GM12874 (cell line): Measurements from ENCODE around the gene CCSER1.

Experiments used
- TF ChIP-seq, protein P1 (sequence below): IDR thresholded peaks from 2 replicates; pipeline ENCODE4 v1.5.1; 2011; ENCODE audit warnings: low read depth, mild to moderate bottlenecking, control low read depth, low read length, moderate library complexity; ENCODE audit not compliant: insufficient read depth

Gene CCSER1

GRCh38 chr4:90825849-90826248 lies 698.7 kb downstream of the CCSER1 start:
- TF ChIP-seq, protein P1, sequence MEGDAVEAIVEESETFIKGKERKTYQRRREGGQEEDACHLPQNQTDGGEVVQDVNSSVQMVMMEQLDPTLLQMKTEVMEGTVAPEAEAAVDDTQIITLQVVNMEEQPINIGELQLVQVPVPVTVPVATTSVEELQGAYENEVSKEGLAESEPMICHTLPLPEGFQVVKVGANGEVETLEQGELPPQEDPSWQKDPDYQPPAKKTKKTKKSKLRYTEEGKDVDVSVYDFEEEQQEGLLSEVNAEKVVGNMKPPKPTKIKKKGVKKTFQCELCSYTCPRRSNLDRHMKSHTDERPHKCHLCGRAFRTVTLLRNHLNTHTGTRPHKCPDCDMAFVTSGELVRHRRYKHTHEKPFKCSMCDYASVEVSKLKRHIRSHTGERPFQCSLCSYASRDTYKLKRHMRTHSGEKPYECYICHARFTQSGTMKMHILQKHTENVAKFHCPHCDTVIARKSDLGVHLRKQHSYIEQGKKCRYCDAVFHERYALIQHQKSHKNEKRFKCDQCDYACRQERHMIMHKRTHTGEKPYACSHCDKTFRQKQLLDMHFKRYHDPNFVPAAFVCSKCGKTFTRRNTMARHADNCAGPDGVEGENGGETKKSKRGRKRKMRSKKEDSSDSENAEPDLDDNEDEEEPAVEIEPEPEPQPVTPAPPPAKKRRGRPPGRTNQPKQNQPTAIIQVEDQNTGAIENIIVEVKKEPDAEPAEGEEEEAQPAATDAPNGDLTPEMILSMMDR = no peak

DNA sequence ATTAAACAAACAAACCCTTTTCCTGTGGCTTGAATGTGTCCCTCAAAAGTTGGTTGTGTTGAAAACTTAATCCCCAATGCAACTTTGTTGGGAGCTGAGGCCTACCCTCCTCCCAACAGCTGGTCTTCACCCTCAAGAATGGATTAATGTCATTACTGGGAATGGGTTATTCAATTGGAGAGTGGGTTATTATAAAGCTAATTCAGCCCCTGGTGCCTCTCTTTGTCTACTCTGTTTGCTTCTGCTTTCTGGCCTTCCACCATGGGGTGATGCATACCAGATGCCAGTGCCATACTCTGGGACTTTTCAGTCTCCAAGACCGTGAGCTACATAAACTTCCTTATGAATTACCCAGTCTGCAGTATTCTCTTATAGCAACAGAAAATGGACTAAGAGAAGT lies 706.5 kb downstream of the CCSER1 start:
- TF ChIP-seq, protein P1 = no peak

DNA sequence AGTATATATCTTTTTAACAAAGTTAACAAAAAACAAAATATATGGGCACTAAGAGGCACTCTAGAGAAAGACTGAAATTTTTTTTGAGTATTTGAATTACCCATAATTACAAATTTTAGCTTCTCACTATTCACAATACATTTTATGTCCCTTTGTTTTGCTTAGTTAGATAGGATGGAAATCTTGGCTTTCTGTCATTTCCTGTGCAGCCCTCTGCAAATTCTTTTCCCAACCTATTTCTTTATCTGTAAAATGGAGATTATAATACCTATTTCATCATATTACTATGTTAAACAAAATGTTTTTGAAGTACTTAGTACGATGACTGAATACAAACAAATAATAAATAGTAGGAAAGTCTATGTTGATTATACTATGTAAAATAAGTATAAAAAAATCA lies 710.0 kb downstream of the CCSER1 start:
- TF ChIP-seq, protein P1 = no peak

GRCh38 chr4:90840291-90840690 lies 713.1 kb downstream of the CCSER1 start:
- TF ChIP-seq, protein P1 = no peak

DNA sequence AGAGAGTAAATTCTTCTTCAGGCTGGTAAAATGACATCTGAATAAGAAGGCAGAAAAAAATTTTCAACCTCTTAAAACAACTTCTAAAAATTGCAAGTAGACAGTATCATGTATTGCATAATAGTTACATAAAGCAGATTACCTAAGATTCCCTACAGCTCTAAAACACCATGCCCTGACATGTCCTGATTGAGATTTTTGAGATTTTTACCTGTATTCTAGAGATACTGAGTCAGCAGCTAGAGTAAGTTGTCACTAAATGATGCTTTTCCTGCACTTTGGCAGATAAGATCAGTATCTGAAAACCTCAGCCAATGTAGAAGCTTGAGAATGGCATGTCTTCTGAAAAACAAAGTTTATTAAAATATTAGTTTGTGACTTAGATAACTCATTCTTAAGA lies 713.6 kb downstream of the CCSER1 start:
- TF ChIP-seq, protein P1 = no peak

DNA sequence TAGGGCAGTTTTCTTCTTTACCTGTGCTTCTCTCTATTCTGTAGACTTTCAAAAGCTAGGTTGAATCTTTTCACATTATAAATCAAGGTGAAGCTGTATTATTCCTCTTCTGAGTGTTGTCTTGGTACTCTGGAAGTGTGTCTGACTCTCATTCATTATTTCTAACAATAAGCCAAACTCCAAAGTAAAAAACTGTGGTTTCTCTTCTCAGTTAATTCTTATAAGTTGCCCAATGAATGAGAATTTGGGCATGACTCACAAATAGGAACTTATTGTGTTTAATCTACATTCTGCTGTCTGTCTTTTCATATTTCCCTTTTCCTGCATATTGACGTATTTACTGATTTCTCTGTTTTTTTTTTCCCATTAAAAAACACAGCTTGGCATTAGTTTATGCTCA lies 714.5 kb downstream of the CCSER1 start:
- TF ChIP-seq, protein P1 = no peak

DNA sequence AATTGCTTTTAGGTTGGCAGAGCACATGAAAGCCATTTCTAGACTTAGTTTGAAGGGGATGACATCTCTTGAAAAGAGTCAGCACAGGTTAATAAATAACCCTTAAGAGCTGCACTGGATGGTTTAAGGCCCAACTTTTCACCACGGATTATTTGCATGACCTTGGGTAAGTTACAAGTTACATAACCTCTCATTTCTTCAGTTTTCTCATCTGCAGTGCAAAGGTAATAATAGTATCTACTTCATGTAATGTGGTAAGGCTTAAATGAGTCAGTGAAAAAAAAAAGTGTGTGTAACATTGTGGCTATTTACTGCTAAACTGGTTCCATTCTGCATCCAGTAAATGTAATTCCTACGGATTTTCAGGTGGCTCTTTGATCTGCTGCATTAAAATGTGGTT lies 715.8 kb downstream of the CCSER1 start:
- TF ChIP-seq, protein P1 = no peak

DNA sequence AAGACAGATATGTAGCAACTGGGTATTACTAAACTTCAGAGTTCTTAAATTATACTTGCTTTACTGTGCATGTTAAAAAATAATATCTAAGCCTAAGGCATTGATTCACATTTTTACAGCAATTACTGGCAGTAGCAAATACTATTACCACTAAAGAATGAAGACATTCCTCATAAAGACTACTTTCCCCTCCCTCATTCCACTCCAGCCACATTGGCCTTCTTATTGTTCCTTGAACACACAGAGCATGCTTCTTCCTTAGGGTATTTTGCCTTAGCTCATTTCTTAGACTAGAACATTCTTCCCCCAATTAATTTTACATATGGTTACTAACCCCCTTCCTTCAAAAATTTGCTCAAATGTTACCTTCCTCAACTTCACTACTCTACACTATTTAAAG lies 717.0 kb downstream of the CCSER1 start:
- TF ChIP-seq, protein P1 = no peak
